ENCODE data around the gene CNTN5. TPM values are rescaled to one million over a fixed set of nuclear protein-coding genes. Genes with fewer than 3 reads are reported as not detected.
"Not testable (repeated sequence)": the region's sequence is repeated elsewhere in the genome, so short reads cannot be mapped to it uniquely, and the experiment has no call there.

Gene CNTN5
- total RNA-seq (2014; rRNA removed; shearing (Covaris generic)), result 0.26 and 0.32 TPM in 2 replicates
- polyA plus RNA-seq (2014; cell fraction: nucleus; rRNA removed), result 0.08 and 0.69 TPM in 2 replicates

- peak; percentile 41 for DNase-seq (ENCODE audit: extremely low read depth, low read depth)
Observed at GRCh38 chr11:99020352-99021225, at the start of gene CNTN5. Gene CNTN5, plus strand, starts transcription at chr11:99020949.

- DNase-seq (ENCODE audit: extremely low read depth, low read depth), result no peak
Observed at GRCh38 chr11:98979205-98979604, 41.5 kb upstream of the CNTN5 start.

- peak; percentile 42 for DNase-seq (ENCODE audit: extremely low read depth, low read depth)
Observed at GRCh38 chr11:99015634-99016454, 4.9 kb upstream of the CNTN5 start.

GRCh38 chr11:99019696-99020095 is 1.1 kb upstream of the CNTN5 start:
- no peak for DNase-seq (ENCODE audit: extremely low read depth, low read depth)

GRCh38 chr11:99037057-99037456 is 16.3 kb downstream of the CNTN5 start:
- DNase-seq (ENCODE audit: extremely low read depth, low read depth), result no peak

GRCh38 chr11:99063331-99063730 is 42.6 kb downstream of the CNTN5 start:
- no peak for DNase-seq (ENCODE audit: extremely low read depth, low read depth)

GRCh38 chr11:99065121-99065520 is 44.4 kb downstream of the CNTN5 start:
- no peak for DNase-seq (ENCODE audit: extremely low read depth, low read depth)

- no peak for DNase-seq (ENCODE audit: extremely low read depth, low read depth)
Observed at GRCh38 chr11:99066618-99067317, 46.0 kb downstream of the CNTN5 start.

GRCh38 chr11:99068832-99069231 is 48.1 kb downstream of the CNTN5 start:
- no peak for DNase-seq (ENCODE audit: extremely low read depth, low read depth)

- peak; percentile 14 for DNase-seq (ENCODE audit: extremely low read depth, low read depth)
Observed at GRCh38 chr11:99069856-99070444, 49.2 kb downstream of the CNTN5 start.

GRCh38 chr11:99079576-99079975 is 58.8 kb downstream of the CNTN5 start:
- no peak for DNase-seq (ENCODE audit: extremely low read depth, low read depth)

GRCh38 chr11:99080154-99080553 is 59.4 kb downstream of the CNTN5 start:
- DNase-seq (ENCODE audit: extremely low read depth, low read depth), result no peak

GRCh38 chr11:99098258-99098657 is 77.5 kb downstream of the CNTN5 start:
- no peak for DNase-seq (ENCODE audit: extremely low read depth, low read depth)

- no peak for DNase-seq (ENCODE audit: extremely low read depth, low read depth)
Observed at GRCh38 chr11:99098751-99099150, 78.0 kb downstream of the CNTN5 start.

- DNase-seq (ENCODE audit: extremely low read depth, low read depth), result no peak
Observed at GRCh38 chr11:99117603-99118002, 96.9 kb downstream of the CNTN5 start.

- DNase-seq (ENCODE audit: extremely low read depth, low read depth), result not testable (repeated sequence)
Observed at GRCh38 chr11:99133862-99134261, 113.1 kb downstream of the CNTN5 start.

GRCh38 chr11:99135508-99135907 is 114.8 kb downstream of the CNTN5 start:
- no peak for DNase-seq (ENCODE audit: extremely low read depth, low read depth)

- DNase-seq (ENCODE audit: extremely low read depth, low read depth), result no peak
Observed at GRCh38 chr11:99142237-99142636, 121.5 kb downstream of the CNTN5 start.

GRCh38 chr11:99148352-99148751 is 127.6 kb downstream of the CNTN5 start:
- no peak for DNase-seq (ENCODE audit: extremely low read depth, low read depth)

- DNase-seq (ENCODE audit: extremely low read depth, low read depth), result no peak
Observed at GRCh38 chr11:99154277-99154676, 133.5 kb downstream of the CNTN5 start.
